Smooth muscle cell of the brain vasculature (primary cell): ENCODE measurements around the gene HECTD4.

Experiments
- DNase-seq: peaks from one replicate; pipeline ENCODE4 v3.0.0-alpha.2; 2012; ENCODE audit warnings: low read depth, low spot score

The HECTD4 gene

GRCh38 chr12:112321245-112321644, 61.0 kb downstream of the HECTD4 start:
- DNase-seq: no peak

DNA sequence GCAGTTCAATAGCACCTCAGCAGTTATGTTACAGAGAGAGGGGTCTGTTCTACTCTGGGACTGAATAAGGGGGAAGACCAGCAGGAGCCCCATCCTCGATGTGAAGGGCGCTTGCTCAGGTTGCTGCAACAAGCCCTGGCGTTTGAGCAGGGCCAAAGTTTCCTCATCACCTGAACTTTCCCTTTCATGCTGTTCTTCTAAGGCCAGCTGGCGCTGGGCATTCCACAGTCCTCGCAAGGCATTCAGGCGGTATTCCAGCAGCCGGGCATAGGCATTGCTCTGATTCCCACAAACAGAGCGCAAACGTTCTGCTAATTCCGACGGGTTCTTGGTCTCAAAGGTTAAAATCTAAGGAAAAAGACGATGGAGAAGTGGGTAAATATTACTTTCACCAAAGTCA, 62.8 kb downstream of the HECTD4 start:
- DNase-seq: no peak

DNA sequence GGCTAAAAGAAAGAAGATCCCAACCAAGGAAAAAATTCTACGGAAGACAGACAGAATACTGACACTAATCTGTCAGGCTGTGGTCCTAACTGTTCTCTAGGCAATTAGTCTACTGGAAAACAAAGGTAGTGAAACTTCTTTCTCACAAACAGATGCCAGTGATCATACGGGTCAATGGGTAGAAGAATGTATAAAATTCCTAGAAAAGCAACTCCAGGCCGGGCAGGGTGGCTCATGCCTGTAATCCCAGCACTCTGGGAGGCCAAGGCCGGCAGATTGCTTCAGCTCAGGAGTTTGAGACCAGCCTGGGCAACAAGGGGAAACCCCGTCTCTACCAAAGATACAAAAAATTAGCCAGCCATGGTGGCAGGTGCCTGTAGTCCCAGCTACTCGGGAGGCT, 64.8 kb downstream of the HECTD4 start:
- DNase-seq: no peak

GRCh38 chr12:112314981-112315380, 67.2 kb downstream of the HECTD4 start:
- no peak for DNase-seq

DNA sequence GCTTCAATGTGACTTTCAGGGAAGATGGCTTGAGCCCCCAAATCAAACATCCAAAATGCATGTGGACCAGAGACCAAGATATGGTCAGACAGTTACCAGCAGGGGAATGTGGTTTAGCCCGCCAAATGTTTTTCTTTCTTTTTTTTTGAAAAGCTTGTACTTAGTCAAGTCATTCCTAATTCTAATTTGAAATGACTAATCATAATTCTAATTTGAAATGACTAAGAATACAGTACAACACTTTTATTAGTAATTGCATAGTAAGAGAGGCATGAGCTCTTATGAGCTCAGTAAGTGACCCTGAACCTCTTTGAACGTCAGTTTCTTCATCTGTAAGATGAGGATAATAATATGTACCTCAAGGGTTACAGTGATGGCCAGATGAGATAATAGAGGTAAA, 72.4 kb downstream of the HECTD4 start:
- DNase-seq: no peak

DNA sequence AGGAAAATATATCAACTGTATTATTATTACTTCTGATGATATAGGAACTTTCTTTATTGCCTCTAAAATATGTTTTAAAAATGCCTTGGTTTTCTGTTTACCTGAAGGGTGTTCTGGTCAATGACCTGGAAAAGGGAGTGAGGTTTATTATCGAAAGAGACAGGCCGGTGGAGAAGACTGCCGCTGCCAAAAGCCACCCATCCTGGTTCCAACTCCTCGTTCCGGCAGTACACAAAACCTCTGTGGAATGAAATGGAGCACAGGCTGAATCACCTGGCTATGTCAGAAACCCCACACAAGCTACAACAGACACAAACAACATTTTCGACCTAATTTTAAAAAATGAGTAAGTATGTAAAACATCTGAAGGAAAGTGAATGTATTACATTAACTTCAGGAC, 73.6 kb downstream of the HECTD4 start:
- no peak for DNase-seq

DNA sequence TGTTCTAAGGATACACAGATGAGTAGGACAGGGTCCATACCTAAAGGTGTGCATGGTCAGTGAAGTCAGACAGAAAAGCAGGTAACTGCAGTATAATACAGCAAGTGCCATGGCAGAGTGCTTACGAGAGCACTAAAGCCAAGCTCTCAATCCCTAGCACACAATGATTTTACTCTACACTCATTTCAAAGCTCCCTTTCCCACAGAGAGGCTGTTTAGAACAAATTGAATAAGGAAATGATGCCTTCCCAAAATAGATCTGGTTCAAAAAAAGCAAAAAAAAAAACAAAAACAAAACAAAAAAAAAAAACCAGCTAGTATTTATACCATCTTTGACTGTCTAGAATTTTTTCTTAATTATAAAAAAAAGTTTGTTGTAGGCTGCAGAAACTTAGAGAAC, 74.1 kb downstream of the HECTD4 start:
- no peak for DNase-seq

DNA sequence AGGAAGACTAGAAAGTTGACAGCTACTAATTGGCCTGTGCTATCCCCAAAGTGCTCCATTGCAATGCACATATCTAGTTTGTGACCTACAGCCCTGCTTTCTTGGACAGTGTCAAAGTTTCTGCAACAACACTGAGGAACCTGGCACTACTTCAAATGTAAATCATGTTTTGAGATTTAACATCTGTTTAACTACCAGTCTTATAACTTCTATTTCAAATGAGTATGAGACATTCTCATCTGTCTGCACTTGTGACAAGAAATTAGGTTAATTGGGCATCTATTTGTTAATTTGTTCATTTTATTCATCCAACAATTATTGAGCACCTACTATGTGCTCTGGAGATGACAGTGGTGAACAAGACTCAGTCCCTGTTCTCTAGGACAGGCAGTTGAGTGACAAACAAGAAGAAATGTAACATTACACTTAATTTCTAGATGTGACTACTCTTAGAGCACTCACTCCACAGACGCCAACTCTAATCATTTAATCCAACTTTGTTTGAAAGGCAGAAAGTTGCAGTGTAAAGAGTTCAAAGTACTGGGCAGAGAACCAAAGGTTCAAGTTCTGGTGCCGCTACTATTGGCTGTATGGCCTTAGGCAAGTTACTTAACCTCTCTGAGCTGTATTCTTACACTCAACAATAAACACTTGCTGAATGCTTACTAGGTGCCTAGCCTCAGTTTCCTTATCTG, 74.8 kb downstream of the HECTD4 start:
- DNase-seq: no peak

DNA sequence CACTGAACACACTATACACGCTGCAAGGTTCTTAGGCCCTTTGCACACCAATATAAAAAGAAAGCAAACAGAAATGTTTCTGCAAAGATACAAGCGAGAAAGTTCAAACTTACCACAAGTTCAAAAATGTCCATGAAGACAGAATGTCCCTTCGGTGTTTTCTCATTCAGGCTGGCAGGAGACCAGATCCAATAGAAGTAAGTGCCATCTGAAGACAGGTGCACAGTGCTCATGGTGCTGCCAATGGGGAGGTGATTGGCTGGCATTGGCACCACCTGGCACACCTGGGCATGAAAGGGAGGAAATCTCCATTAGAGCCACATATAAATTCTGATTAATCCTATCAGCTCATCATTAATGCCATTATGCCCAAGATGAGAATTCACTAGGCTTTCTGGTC, 76.3 kb downstream of the HECTD4 start:
- DNase-seq: no peak

GRCh38 chr12:112304436-112304835, 77.8 kb downstream of the HECTD4 start:
- DNase-seq: no peak

GRCh38 chr12:112303799-112304198, 78.4 kb downstream of the HECTD4 start:
- DNase-seq: no peak

- peak; percentile 9 for DNase-seq
Measured at GRCh38 chr12:112303004-112303403, 79.2 kb downstream of the HECTD4 start.

- DNase-seq: no peak
Measured at GRCh38 chr12:112299704-112300103, 82.5 kb downstream of the HECTD4 start.

DNA sequence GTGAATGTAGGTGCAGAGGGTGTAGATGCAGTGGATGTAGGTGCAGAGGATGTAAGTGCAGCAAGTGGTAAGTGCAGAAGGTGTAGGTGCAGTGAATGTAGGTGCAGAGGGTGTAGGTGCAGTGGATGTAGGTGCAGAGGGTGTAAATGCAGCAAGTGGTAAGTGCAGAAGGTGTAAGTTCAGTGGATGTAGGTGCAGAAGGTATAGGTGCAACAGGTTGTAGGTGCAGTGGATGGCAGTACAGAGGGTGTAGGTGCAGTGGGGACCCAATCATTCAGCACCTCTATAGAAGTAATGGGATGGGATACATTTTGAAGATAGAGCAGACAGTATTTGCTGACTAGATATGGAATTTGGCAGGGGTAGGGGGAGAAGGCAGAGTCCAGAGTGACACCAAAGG, 85.0 kb downstream of the HECTD4 start:
- no peak for DNase-seq

DNA sequence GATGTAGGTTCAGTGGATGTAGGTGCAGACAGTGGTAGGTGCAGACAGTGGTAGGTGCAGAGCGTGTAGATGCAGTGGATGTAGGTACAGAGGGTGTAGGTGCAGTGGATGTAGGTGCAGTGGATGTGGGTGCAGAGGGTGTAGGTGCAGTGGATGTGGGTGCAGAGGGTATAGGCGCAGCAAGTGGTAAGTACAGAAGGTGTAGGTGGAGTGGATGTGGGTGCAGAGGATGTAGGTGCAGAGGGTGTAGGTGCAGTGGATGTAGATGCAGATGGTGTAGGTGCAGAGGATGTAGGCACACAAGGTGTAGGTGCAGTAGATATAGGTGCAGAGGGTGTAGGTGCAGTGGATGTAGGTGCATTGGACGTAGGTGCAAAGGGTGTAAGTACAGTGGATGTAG, 86.0 kb downstream of the HECTD4 start:
- DNase-seq: no peak

DNA sequence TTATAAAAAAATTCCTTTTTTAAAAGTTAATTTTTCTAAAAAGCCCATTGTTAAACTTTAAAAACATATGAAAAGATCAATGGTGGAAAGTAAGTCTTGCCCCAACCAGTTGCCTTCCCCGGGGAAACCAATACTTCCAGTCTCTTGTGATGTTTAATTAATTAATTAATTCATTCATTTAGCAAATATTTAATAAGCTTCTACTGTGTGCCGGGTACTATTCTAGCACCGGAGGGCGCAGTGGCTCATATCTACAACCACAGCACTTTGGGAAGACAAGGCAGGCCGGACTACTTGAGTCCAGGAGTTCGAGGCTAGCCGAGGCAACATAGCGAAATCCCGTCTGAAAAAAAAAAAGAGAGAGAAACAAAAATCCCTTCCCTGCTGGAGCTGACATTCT, 87.4 kb downstream of the HECTD4 start:
- DNase-seq: no peak

DNA sequence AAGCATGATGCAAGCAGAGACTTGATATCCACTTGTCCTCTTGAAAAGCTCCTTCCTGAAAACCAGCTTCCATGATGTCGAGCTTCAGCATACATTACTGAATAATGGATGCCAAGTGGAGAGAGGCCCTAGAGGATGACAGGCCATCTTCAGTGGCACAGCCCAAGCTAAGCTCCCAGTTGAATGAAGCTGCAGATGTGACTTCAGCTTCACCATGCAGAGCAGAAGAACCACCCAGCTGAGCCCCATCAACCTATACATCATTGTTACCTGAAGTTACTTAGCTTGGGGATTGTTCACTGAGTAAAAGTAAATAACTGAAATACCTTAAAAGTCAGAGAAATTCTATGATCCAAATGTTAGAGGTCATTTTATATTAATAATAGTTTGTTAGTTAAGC, 93.6 kb downstream of the HECTD4 start:
- no peak for DNase-seq

DNA sequence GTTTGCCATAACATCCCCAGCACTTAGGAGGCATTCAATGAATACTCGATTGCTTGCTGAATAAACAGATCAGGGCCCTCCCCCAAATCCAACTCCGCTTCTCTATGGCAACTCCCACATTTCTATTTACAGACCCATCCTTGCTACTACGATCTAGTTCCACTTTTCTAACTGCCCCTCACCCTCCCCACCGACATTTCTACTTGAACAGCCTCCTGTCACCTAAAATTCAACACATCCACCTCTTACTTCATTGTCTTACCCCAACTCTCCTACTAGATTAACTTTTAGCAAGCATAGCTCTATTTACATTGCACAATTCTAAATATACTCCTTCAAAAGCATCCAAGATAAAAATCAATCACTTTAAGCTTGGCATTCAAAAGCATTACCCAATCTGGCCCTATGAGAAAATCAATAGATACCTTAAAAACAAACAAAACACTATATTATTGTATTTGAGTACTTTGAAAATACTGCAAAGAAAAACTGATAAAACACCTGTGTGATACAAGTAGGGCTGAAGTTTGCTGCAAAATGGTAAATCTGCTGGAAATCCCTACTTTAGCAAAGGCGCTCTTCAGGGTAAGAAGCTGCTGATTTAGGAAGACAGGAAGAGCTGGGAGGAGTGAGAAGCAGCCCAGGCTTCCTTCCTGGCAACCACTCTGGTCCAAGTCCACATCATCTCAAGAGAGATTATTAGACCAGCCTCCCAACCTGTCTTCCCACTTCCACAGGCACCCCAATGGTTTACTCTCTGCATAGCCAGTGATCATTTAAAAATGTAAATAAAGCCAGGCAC, 96.4 kb downstream of the HECTD4 start:
- no peak for DNase-seq

DNA sequence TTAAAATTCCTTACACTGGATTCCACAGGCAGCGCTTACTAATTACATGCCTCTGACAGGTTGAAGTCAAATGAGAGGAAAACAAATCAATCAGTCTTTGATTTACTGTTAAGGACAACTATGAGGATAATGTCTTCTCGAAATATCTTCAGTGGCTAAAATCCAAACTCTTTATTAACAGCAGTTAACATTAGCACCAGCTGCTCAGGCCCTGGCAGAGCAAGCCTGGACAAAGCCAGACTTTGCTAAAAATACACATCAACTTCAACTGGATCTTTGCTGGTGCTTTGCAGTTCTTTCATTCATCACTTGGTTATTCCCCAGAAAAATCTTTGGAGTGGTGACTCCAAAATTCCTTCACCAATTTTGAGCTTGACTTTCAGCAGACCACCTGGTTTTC, 98.7 kb downstream of the HECTD4 start:
- no peak for DNase-seq

- no peak for DNase-seq
Measured at GRCh38 chr12:112282920-112283319, 99.3 kb downstream of the HECTD4 start.

- no peak for DNase-seq
Measured at GRCh38 chr12:112275836-112276235, 106.4 kb downstream of the HECTD4 start.

- DNase-seq: no peak
Measured at GRCh38 chr12:112275207-112275606, 107.0 kb downstream of the HECTD4 start.

DNA sequence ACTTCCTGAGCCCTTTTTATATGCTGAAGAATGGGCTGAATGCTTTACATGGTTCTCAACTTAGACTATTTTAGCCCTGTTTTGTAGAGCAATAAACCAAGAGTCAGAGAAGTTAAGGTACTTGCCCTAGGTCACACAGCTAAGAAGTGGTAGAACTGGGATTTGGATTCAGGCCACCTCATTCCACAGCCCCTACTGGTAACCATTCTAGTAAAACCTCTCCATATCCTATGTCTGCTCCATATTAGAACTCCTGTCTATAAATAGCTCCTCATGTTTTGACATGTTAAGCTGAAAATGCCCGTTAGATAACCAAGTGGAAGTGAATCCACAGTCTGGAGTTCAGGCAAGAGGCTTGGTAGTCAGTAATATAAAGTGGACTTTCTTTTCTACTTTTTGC, 111.6 kb downstream of the HECTD4 start:
- DNase-seq: no peak
